K562 (cell line): ENCODE results near the gene ACTN3. TPM values are rescaled to one million over a fixed set of nuclear protein-coding genes. Genes with fewer than 3 reads are reported as not detected.

Experiments
- DPF2 ChIP-seq: fragments of 450-650 bp; IDR thresholded peaks from 2 replicates; pipeline ENCODE4 v1.6.1; 2016
- KDM1A ChIP-seq, 2 experiments: fragments of 450-650 bp; IDR thresholded peaks; 2 replicates each; pipeline ENCODE4 v1.6.1; 2016; ENCODE audit warnings: mild to moderate bottlenecking in 2 of 2
- NELFE ChIP-seq: IDR thresholded peaks from 2 replicates; pipeline ENCODE4 v1.6.1; 2011; ENCODE audit warnings: mild to moderate bottlenecking; ENCODE audit not compliant: insufficient read depth, insufficient read length
- SAP30 ChIP-seq: fragments of 200-600 bp; sonication (generic); IDR thresholded peaks from 2 replicates; pipeline ENCODE4 v1.6.1; 2012; ENCODE audit warnings: borderline replicate concordance, low read depth, mild to moderate bottlenecking, moderate library complexity, low read length, control low read depth, inconsistent platforms; ENCODE audit not compliant: insufficient read depth, poor library complexity, severe bottlenecking
- polyA plus RNA-seq, 8 experiments: library from polyadenylated mRNA; depleted of rRNA in 4 of 8; stranded (reverse) in 5 of 8; unstranded in 3 of 8; fragments of >200 nt; fragmentation: Nextera tagmentation in 2 of 8; fragmentation: Illumina TruSeq in 1 of 8; extraction: Ambion mirVana in 2 of 8; extraction: Trizol in 1 of 8; gene quantifications; 2 replicates each; pipeline versions ENCODE4 v1.2.1 to v1.2.3, GENCODE V29; 2011 to 2014; ENCODE audit warnings: inconsistent platforms in 1 of 8, missing spikeins in 1 of 8
- total RNA-seq, 7 experiments: library from RNA; depleted of rRNA in 6 of 7; stranded (reverse); fragments of >200 nt in 6 of 7; fragmentation: Illumina TruSeq in 2 of 7; extraction: Trizol in 2 of 7; gene quantifications; 2 replicates each; pipeline versions ENCODE4 v1.2.1 to v1.2.3, GENCODE V29; 2011 to 2021; ENCODE audit warnings: low replicate concordance in 1 of 7
- TF ChIP-seq, protein P1 (sequence below): fragments of 450-650 bp; formaldehyde crosslinking; conservative IDR thresholded peaks from 2 replicates; pipeline ENCODE4 v1.4.0; 2022; ENCODE audit warnings: mild to moderate bottlenecking, missing genetic modification characterization

The ACTN3 gene
- total and polyA plus RNA-seq, 9 of the 15 experiments (the other 6 are each of a cell fraction or from before 2014, with no cell fraction given): not detected

DNA sequence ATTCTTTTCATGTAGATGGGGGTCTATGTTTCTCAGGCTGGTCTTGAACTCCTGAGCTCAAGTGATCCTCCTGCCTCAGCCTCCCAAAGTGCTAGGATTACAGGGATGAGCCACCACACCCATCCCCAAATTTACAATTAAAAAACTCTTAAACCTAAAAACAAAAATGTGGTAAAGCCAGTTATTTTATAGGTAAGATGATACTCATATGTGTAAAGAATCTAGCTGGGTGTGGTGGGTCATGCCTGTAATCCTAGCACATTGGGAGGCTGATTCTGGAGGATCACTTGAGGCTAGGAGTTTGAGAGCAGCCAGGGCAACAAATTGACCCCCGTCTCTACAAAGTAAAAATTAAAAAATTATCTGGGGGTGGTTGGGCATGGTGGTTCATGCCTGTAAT lies 65.8 kb downstream of the ACTN3 start (continued):
- TF ChIP-seq, protein P1, sequence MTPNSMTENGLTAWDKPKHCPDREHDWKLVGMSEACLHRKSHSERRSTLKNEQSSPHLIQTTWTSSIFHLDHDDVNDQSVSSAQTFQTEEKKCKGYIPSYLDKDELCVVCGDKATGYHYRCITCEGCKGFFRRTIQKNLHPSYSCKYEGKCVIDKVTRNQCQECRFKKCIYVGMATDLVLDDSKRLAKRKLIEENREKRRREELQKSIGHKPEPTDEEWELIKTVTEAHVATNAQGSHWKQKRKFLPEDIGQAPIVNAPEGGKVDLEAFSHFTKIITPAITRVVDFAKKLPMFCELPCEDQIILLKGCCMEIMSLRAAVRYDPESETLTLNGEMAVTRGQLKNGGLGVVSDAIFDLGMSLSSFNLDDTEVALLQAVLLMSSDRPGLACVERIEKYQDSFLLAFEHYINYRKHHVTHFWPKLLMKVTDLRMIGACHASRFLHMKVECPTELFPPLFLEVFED (CRISPR knock-in tag): no peak
- no peak for TF ChIP-seq KDM1A (IDR thresholded peaks at IDR 0.05)
- no peak for TF ChIP-seq DPF2
- TF ChIP-seq SAP30: no peak
- TF ChIP-seq NELFE: no peak
- TF ChIP-seq, all 486 proteins: peak for 0

Other genes starting within 250 kb of the ACTN3 start
Only the 7 nearest of the 18 such genes appear.
- gene DPP3, start 66.5 kb upstream of the ACTN3 start, total RNA-seq (2014; rRNA removed): 69.2 and 115 TPM in 2 replicates
- 24.2 and 35.1 TPM in 2 replicates for gene DPP3, start 66.5 kb upstream of the ACTN3 start, total RNA-seq (2014; rRNA removed; fragmentation: Illumina TruSeq; extraction: Trizol)
- 45.0 and 50.2 TPM in 2 replicates for gene DPP3, start 66.5 kb upstream of the ACTN3 start, total RNA-seq (2015; rRNA removed; fragmentation: Illumina TruSeq; extraction: Trizol)
- gene DPP3, start 66.5 kb upstream of the ACTN3 start, total RNA-seq (2021): 59.4 and 66.3 TPM in 2 replicates
- 33.0 and 47.6 TPM in 2 replicates for gene DPP3, start 66.5 kb upstream of the ACTN3 start, polyA plus RNA-seq (2011; rRNA removed)
- gene DPP3, start 66.5 kb upstream of the ACTN3 start, polyA plus RNA-seq (2014; fragmentation: Illumina TruSeq; extraction: Trizol): 45.0 and 61.6 TPM in 2 replicates
- 1 to 10 TPM; 3.7 to 6.2 TPM for gene DPP3, start 66.5 kb upstream of the ACTN3 start, polyA plus RNA-seq (2014; fragmentation: Nextera tagmentation; extraction: Ambion mirVana)
- gene DPP3, start 66.5 kb upstream of the ACTN3 start, polyA plus RNA-seq (2014; rRNA removed): 43.3 and 56.3 TPM in 2 replicates
- 12.0 and 14.6 TPM in 2 replicates for gene BBS1, start 36.3 kb upstream of the ACTN3 start, total RNA-seq (2014; rRNA removed)
- gene BBS1, start 36.3 kb upstream of the ACTN3 start, total RNA-seq (2014; rRNA removed; fragmentation: Illumina TruSeq; extraction: Trizol): 8.3 and 9.0 TPM in 2 replicates
- gene BBS1, start 36.3 kb upstream of the ACTN3 start, total RNA-seq (2015; rRNA removed; fragmentation: Illumina TruSeq; extraction: Trizol): 9.6 and 10.9 TPM in 2 replicates
- 12.5 and 15.2 TPM in 2 replicates for gene BBS1, start 36.3 kb upstream of the ACTN3 start, total RNA-seq (2021)
- gene BBS1, start 36.3 kb upstream of the ACTN3 start, polyA plus RNA-seq (2011; rRNA removed): 12.1 and 18.8 TPM in 2 replicates
- 12.3 and 12.7 TPM in 2 replicates for gene BBS1, start 36.3 kb upstream of the ACTN3 start, polyA plus RNA-seq (2014; fragmentation: Illumina TruSeq; extraction: Trizol)
- gene BBS1, start 36.3 kb upstream of the ACTN3 start, polyA plus RNA-seq (2014; fragmentation: Nextera tagmentation; extraction: Ambion mirVana): 10 to 100 TPM; 11.1 to 11.3 TPM
- gene BBS1, start 36.3 kb upstream of the ACTN3 start, polyA plus RNA-seq (2014; rRNA removed): 11.4 and 19.8 TPM in 2 replicates
- 8.3 and 13.4 TPM in 2 replicates for gene ZDHHC24, start 855 bp upstream of the ACTN3 start, total RNA-seq (2014; rRNA removed)
- gene ZDHHC24, start 855 bp upstream of the ACTN3 start, total RNA-seq (2014; rRNA removed; fragmentation: Illumina TruSeq; extraction: Trizol): 1.6 and 1.7 TPM in 2 replicates
- gene ZDHHC24, start 855 bp upstream of the ACTN3 start, total RNA-seq (2015; rRNA removed; fragmentation: Illumina TruSeq; extraction: Trizol): 2.0 TPM in 2 replicates
- 9.1 and 11.2 TPM in 2 replicates for gene ZDHHC24, start 855 bp upstream of the ACTN3 start, total RNA-seq (2021)
- gene ZDHHC24, start 855 bp upstream of the ACTN3 start, polyA plus RNA-seq (2011; rRNA removed): 3.8 and 5.9 TPM in 2 replicates
- 2.7 and 3.3 TPM in 2 replicates for gene ZDHHC24, start 855 bp upstream of the ACTN3 start, polyA plus RNA-seq (2014; fragmentation: Illumina TruSeq; extraction: Trizol)
- under 1 TPM; 0.45 to 0.65 TPM for gene ZDHHC24, start 855 bp upstream of the ACTN3 start, polyA plus RNA-seq (2014; fragmentation: Nextera tagmentation; extraction: Ambion mirVana)
- 6.3 and 7.2 TPM in 2 replicates for gene ZDHHC24, start 855 bp upstream of the ACTN3 start, polyA plus RNA-seq (2014; rRNA removed)
- gene CTSF, start 21.7 kb downstream of the ACTN3 start, total RNA-seq (2014; rRNA removed): 4.0 and 5.6 TPM in 2 replicates
- 2.6 and 3.8 TPM in 2 replicates for gene CTSF, start 21.7 kb downstream of the ACTN3 start, total RNA-seq (2014; rRNA removed; fragmentation: Illumina TruSeq; extraction: Trizol)
- 2.4 and 2.5 TPM in 2 replicates for gene CTSF, start 21.7 kb downstream of the ACTN3 start, total RNA-seq (2015; rRNA removed; fragmentation: Illumina TruSeq; extraction: Trizol)
- gene CTSF, start 21.7 kb downstream of the ACTN3 start, total RNA-seq (2021): 4.8 and 5.0 TPM in 2 replicates
- gene CTSF, start 21.7 kb downstream of the ACTN3 start, polyA plus RNA-seq (2011; rRNA removed): 10.5 and 13.1 TPM in 2 replicates
- 2.6 and 4.2 TPM in 2 replicates for gene CTSF, start 21.7 kb downstream of the ACTN3 start, polyA plus RNA-seq (2014; fragmentation: Illumina TruSeq; extraction: Trizol)
- gene CTSF, start 21.7 kb downstream of the ACTN3 start, polyA plus RNA-seq (2014; fragmentation: Nextera tagmentation; extraction: Ambion mirVana): under 1 TPM; 0.41 to 0.55 TPM
- 4.5 and 5.1 TPM in 2 replicates for gene CTSF, start 21.7 kb downstream of the ACTN3 start, polyA plus RNA-seq (2014; rRNA removed)
- gene CCDC87, start 46.2 kb downstream of the ACTN3 start, total RNA-seq (2014; rRNA removed): 0.09 and 0.33 TPM in 2 replicates
- 0.13 and 0.18 TPM in 2 replicates for gene CCDC87, start 46.2 kb downstream of the ACTN3 start, total RNA-seq (2014; rRNA removed; fragmentation: Illumina TruSeq; extraction: Trizol)
- 0.25 and 0.30 TPM in 2 replicates for gene CCDC87, start 46.2 kb downstream of the ACTN3 start, total RNA-seq (2015; rRNA removed; fragmentation: Illumina TruSeq; extraction: Trizol)
- 0.40 and 0.44 TPM in 2 replicates for gene CCDC87, start 46.2 kb downstream of the ACTN3 start, total RNA-seq (2021)
- 0.06 and 0.12 TPM in 2 replicates for gene CCDC87, start 46.2 kb downstream of the ACTN3 start, polyA plus RNA-seq (2011; rRNA removed)
- 0.12 and 0.33 TPM in 2 replicates for gene CCDC87, start 46.2 kb downstream of the ACTN3 start, polyA plus RNA-seq (2014; fragmentation: Illumina TruSeq; extraction: Trizol)
- under 1 TPM in 1 of 2 experiments, not detected in 1; 0.03 TPM for gene CCDC87, start 46.2 kb downstream of the ACTN3 start, polyA plus RNA-seq (2014; fragmentation: Nextera tagmentation; extraction: Ambion mirVana)
- 0.12 TPM in 1 of 2 replicates, not detected in the other for gene CCDC87, start 46.2 kb downstream of the ACTN3 start, polyA plus RNA-seq (2014; rRNA removed)
- gene CCS, start 46.3 kb downstream of the ACTN3 start, total RNA-seq (2014; rRNA removed): 28.3 and 31.0 TPM in 2 replicates
- 14.1 and 15.9 TPM in 2 replicates for gene CCS, start 46.3 kb downstream of the ACTN3 start, total RNA-seq (2014; rRNA removed; fragmentation: Illumina TruSeq; extraction: Trizol)
- 23.3 and 26.8 TPM in 2 replicates for gene CCS, start 46.3 kb downstream of the ACTN3 start, total RNA-seq (2015; rRNA removed; fragmentation: Illumina TruSeq; extraction: Trizol)
- gene CCS, start 46.3 kb downstream of the ACTN3 start, total RNA-seq (2021): 30.5 and 31.6 TPM in 2 replicates
- 33.1 and 47.0 TPM in 2 replicates for gene CCS, start 46.3 kb downstream of the ACTN3 start, polyA plus RNA-seq (2011; rRNA removed)
- 18.7 and 23.7 TPM in 2 replicates for gene CCS, start 46.3 kb downstream of the ACTN3 start, polyA plus RNA-seq (2014; fragmentation: Illumina TruSeq; extraction: Trizol)
- gene CCS, start 46.3 kb downstream of the ACTN3 start, polyA plus RNA-seq (2014; fragmentation: Nextera tagmentation; extraction: Ambion mirVana): 1 to 10 TPM; 1.1 to 3.0 TPM
- 46.6 and 46.8 TPM in 2 replicates for gene CCS, start 46.3 kb downstream of the ACTN3 start, polyA plus RNA-seq (2014; rRNA removed)
- 50.3 and 67.3 TPM in 2 replicates for gene RBM14, start 69.7 kb downstream of the ACTN3 start, total RNA-seq (2014; rRNA removed)
- 39.7 and 42.5 TPM in 2 replicates for gene RBM14, start 69.7 kb downstream of the ACTN3 start, total RNA-seq (2014; rRNA removed; fragmentation: Illumina TruSeq; extraction: Trizol)
- gene RBM14, start 69.7 kb downstream of the ACTN3 start, total RNA-seq (2015; rRNA removed; fragmentation: Illumina TruSeq; extraction: Trizol): 42.6 and 46.2 TPM in 2 replicates
- 131 and 141 TPM in 2 replicates for gene RBM14, start 69.7 kb downstream of the ACTN3 start, total RNA-seq (2021)
- gene RBM14, start 69.7 kb downstream of the ACTN3 start, polyA plus RNA-seq (2011; rRNA removed): 23.3 and 46.7 TPM in 2 replicates
- 44.8 and 57.8 TPM in 2 replicates for gene RBM14, start 69.7 kb downstream of the ACTN3 start, polyA plus RNA-seq (2014; fragmentation: Illumina TruSeq; extraction: Trizol)
- 1 to 10 TPM; 5.5 to 8.9 TPM for gene RBM14, start 69.7 kb downstream of the ACTN3 start, polyA plus RNA-seq (2014; fragmentation: Nextera tagmentation; extraction: Ambion mirVana)
- gene RBM14, start 69.7 kb downstream of the ACTN3 start, polyA plus RNA-seq (2014; rRNA removed): 48.6 and 50.6 TPM in 2 replicates